K562 (cell line): ENCODE measurements around the gene ASIC3.

Experiments used
- ERF ChIP-seq: fragments of 450-650 bp; formaldehyde crosslinking; IDR thresholded peaks from 2 replicates; pipeline ENCODE4 v1.4.0; 2020; ENCODE audit warnings: mild to moderate bottlenecking, mixed read lengths
- EZH2 ChIP-seq: IDR thresholded peaks from 2 replicates; pipeline ENCODE4 v1.6.1; 2012; ENCODE audit warnings: low read depth, mild to moderate bottlenecking, inconsistent platforms, low read length, borderline replicate concordance
- FOSL1 ChIP-seq: fragments of 200-800 bp; sonication (Bioruptor generic); conservative IDR thresholded peaks from 2 replicates; pipeline ENCODE4 v1.6.1; 2016; ENCODE audit warnings: missing genetic modification characterization, missing compliant biosample characterization
- FOXA1 ChIP-seq: fragments of 450-650 bp; IDR thresholded peaks from 2 replicates; pipeline ENCODE4 v1.6.1; 2016; ENCODE audit warnings: mild to moderate bottlenecking, borderline replicate concordance
- POLR2AphosphoS5 ChIP-seq: IDR thresholded peaks from 2 replicates; pipeline ENCODE4 v1.6.1; 2011; ENCODE audit warnings: mild to moderate bottlenecking, low read depth, low read length, moderate library complexity; ENCODE audit not compliant: control insufficient read depth, insufficient read depth
- ZC3H11A ChIP-seq: IDR thresholded peaks from 2 replicates; pipeline ENCODE4 v1.6.1; 2012; ENCODE audit warnings: low read depth, low read length, improper control_type of control experiment

DNA sequence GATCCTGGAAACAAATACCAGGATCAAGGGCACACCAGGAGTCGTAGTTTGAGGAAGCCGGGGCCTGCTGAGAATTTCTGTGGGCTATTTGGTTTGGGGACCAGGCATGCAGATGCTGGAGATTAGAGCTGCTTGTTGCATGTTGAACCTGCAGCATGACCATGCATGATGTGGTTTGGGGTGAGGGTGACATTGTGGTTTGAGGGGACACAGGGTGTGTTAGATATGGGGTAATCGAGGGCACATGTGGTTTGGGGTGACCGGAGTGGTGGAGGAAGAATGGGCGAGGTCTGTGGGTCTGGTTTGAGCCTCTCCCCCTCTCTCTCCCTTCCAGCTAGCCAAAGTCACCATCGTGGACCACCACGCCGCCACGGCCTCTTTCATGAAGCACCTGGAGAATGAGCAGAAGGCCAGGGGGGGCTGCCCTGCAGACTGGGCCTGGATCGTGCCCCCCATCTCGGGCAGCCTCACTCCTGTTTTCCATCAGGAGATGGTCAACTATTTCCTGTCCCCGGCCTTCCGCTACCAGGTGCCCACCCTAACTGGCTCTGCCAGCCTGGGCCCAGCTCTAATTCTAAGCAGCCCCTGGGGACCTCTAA lies 47.3 kb upstream of the ASIC3 start:
- TF ChIP-seq ZC3H11A: no peak
- TF ChIP-seq EZH2: no peak
- TF ChIP-seq ERF: no peak
- TF ChIP-seq FOSL1 (tag): no peak
- TF ChIP-seq FOXA1: no peak
- no peak for TF ChIP-seq POLR2AphosphoS5
